Nasal cavity respiratory epithelium epithelial cell of viscerocranial mucosa (primary cell): Measurements from ENCODE around the gene DLGAP5. TPM values are rescaled to one million over a fixed set of nuclear protein-coding genes. Genes with fewer than 3 reads are reported as not detected.

Source experiments
- total RNA-seq: library from RNA; depleted of rRNA; stranded (reverse); fragments of >200 nt; gene quantifications from 2 replicates; pipeline ENCODE4 v1.2.3, GENCODE V29; 2014

Gene DLGAP5
- under 0.01 and 0.07 TPM in 2 replicates for total RNA-seq

GRCh38 chr14:55191203-55192053 lies at the start of gene DLGAP5:
Gene DLGAP5 (minus strand): TSS chr14:55191585. CDS start chr14:55189179, 2,406 bp downstream.

DNA sequence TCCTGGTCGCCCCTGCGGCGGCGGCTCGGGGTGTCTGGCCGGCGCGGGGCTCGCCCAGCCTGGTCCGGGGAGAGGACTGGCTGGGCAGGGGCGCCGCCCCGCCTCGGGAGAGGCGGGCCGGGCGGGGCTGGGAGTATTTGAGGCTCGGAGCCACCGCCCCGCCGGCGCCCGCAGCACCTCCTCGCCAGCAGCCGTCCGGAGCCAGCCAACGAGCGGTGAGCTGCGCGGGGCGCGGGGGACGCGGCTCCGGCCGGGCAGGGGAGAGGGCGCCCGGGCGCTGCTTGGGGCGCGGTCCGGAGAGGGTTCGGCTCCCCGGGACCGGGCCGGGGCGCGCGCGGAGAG lies 62.3 kb downstream of the DLGAP5 start, which contains the start of gene LGALS3:
TSS of gene LGALS3 (plus strand) at position 167 of the 342 bp plus-strand sequence. CDS start 8,122 bp downstream, outside the sequence.

Other genes with a start within 250 kb of the DLGAP5 start
- 8.7 and 11.3 TPM in 2 replicates for gene WDHD1, start 164.5 kb downstream of the DLGAP5 start, total RNA-seq
- gene SOCS4, start 164.3 kb downstream of the DLGAP5 start, total RNA-seq: 15.7 and 22.2 TPM in 2 replicates
- 20.2 and 26.1 TPM in 2 replicates for gene MAPK1IP1L, start 139.9 kb downstream of the DLGAP5 start, total RNA-seq
- gene LGALS3, start 62.3 kb downstream of the DLGAP5 start, total RNA-seq: 152 and 171 TPM in 2 replicates
- 30.1 and 33.4 TPM in 2 replicates for gene FBXO34, start 79.8 kb upstream of the DLGAP5 start, total RNA-seq
- 9.9 and 15.9 TPM in 2 replicates for gene ATG14, start 220.2 kb upstream of the DLGAP5 start, total RNA-seq
- gene TBPL2, start 249.0 kb upstream of the DLGAP5 start, total RNA-seq: not detected in 2 replicates